ENCODE results near the gene TUNAR.

The TUNAR gene

DNA sequence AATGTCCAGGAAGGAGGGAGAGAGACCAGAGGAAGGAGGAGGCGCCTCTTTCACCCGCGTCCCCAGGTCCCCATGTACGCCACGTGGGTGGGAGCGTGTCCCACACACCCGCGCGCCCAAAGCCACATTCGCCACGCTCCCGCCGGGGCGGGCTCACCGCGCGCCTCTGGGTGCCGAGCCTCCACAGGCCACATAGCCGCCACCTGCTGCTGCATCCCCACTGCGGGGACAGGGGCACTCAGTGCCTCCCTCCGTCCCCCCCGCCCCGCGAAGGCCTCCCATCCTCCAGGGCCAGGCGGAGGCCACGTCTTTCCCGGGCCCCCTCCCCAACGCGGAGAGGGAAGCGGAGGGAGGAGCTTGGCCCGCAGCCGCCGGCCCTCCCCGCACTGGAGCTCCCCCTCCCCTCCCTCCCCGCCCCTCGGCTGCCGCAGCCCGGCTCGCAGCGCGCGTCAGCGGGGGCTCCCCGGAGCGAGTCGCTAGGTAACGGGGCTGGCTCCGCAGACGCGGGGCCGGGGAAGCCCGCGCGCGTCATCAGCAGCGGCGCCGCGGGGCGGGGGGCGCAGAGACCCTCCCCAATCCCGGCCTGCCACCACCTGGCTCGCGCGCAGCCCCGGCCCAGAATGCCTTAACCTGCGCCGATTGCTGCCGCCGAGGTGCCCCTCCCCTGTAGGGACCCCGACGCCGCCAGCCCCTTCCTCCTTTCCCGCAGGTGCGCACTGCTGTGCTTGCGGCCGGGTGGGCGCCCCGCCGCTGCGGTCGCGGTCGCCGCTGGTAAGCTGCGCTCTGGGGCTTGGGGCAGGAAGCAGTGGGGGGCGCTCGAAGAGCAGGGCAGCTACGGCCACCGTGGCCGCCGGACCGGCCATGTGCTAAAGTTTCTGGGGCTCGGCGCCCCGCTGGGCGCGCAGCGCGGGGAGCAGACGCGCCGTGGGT is 536 bp upstream of the TUNAR start:
- DNase-seq: no peak

DNA sequence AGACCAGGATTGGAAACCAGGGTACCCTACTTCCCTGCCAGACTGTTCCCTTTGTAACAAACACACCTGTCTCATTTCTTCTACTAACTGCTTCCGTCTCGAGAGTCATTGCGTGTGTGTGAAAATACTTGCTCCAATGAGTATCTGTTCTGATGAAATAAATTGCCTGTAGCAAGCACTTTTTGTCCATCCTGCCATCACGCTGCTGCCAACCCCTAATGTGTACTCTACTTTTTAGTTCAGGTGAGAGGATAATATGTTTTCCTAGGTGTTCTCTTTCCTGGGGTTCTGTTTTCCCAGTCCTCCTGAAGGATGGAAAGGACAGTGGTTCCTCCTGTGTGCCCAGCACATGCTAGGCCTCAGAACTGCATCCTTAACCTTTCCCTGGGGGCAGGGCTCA is 1.0 kb downstream of the TUNAR start:
- DNase-seq: no peak

DNA sequence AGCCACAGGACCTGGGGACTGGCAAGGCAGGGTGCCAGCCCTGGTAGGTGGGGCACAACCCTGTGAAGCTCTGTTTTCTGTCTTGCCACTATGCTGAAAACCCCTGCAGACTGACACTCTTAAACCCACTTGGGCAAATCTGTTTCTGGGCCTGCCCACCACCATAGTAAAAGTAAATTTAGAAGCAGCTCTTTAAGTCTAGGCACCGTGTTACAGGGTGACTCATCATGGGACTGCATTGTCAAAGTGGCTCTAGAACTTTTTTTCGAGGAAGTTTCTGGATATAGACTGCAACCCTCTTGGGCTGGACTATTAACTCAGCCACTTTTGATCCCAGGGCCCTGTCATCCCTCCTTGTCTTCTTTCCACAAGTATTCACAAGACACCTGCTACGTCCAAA is 7.7 kb downstream of the TUNAR start:
- DNase-seq: no peak

DNA sequence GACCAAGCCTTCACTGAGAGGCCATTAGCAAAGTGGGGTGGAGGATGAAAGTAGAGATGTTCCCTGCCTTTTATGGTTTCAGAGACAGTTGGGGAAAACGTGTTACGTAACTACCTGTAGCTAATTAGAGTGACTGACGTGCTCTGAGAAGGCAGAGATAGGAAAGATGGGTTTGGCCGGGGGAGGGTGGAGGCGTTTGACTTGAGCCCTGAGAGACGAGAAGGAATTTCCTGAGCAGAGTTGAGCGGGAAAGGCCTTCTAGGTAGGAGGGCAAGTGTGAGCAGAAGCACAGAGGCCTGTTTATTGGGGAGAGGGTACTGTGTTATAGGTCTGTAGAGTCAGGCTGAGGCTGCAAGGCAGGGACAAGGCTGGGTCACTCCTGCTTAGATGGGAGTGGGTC is 8.6 kb downstream of the TUNAR start:
- DNase-seq: no peak

DNA sequence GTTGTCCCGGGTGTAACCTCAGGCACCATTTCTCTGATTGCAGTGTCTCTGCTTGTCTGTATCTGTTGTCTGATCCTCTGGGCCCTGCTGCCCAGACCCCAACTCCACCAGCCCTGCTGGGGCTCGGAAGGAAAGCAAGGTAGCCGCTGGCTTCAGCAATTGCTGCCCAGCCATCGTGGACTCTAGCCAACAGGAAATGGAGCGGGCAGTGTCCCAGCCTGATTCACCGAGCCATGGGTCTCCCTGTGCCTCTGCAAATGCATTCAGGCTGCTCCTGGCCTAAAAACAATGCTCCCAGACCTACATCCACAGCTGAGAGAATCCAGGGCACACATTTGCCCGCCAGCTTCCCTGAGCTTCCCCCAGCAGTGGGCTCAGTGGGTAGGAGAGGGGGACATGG is 9.2 kb downstream of the TUNAR start:
- no peak for DNase-seq

DNA sequence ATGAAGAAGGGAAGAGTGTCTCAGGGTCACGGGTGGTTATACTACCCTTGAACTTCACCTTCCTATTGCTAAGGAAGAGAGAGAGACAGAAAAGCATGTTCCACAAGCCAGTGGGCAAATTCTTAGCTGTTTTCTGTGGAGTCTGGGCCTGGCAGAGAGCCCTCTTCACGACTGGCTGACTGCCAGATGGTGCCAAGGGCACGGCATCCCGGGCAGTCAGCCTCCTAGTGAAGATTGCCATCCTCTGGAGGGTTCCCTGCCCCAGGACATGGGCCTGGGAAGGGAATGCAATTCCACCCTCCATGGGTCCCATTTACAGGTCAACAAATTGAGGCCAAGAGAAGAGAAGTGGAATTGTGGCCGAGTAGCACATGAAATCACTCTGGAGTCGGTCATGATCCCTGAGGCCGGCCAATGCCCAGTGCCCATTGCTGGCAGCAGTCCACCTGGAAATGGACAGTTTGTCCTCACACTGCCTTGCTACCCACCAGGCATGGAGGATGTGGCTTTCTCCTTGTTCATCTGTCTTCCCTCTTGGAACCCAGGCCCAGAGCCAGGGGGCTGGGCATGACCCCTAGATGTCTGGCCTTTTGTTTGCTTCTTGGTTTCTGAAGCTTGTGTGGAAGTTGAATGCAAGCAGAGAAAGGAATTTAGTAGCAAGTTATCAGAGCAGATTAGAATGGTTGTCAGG is 9.9 kb downstream of the TUNAR start:
- no peak for DNase-seq

DNA sequence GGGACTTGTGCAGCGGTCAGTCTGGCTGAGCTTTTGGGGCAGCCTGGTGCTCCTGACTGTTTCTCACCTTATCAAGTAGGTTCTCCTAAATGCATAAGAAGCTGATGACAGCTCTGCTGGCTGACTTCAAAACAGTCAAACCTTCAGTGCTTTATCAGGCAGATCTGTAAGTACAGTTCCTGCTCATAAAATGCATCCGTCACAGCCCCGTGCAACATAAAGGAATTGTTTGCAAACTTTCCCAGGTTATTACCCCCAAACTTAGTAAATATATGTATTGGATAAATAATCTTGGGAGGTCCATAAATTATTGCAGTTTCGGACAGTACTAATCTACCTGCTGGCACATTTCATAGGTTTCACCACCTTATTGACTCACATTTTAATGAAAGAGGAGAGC is 10.7 kb downstream of the TUNAR start:
- DNase-seq: no peak

DNA sequence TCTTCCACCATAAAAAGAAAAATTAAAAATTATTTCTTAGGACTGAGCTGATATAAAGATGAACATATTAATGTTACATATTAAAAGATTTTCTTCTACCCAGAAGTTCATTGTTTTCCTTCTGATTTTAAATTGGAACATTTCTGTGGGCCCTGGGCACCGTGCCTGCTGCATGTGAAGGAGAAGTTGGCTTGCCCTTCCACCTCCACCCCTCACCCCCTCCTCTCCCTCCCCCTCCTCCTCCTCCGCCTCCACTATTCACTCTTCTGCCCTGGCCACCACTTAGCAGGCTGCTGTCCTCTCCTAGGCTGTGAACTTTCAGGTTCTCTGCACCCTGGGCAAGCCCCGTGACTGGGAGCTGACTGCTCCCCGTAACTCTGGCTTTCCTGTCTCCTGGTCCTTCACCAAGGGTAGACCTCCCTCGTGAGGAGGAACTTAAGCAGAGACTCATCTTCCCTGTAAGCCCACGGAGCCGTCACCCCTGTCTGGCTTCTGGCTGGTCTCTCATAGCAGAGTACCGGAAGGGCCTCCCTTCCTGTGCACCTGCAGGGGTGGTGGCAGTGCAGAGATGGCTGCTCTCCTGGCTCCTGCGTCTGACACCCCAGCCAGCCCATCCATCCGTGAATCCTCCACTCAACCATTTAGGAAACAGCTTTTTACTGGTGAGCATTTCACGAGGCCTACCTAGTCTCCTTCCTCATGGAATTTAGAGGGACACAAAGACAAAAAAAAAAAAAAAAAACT is 12.8 kb downstream of the TUNAR start:
- DNase-seq: no peak

DNA sequence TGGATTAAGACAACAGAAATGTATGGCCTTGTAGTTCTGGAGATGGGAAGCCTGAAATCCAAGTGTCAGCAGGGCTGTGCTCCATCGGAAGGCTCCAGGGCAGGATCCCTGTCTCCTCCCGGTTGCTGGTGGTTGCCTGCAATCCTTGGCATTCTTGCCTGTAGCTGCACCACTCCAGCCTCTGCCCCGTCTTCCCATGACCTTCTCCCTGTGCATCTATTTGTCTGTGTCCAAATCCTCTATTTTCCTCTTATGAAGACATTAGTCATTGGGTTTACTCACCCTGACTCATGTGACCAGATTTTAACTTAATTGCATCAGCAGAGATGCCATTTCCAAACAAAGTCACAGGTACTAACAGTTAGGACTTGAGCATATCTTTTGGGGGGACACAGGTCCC is 15.1 kb downstream of the TUNAR start:
- DNase-seq: no peak

DNA sequence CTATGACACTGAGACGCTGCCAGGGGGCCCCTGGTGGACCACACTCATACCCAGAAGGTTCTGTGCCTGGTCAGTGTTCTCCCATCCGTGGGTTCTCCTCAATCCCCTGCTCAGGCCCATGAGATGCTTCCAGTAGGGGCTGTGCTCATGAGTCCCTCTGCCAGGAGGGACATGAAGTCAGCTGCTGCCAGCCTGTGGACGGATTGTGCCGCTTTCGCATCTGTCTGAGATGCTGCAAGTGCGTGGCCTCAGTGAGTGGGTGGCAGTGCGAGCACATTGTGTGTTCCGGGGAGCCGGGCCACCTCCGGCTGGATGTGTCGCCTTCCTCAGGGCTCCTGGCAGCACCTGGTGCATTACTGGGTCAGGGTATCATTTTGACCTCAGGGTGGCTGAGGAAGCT is 15.5 kb downstream of the TUNAR start:
- DNase-seq: no peak

DNA sequence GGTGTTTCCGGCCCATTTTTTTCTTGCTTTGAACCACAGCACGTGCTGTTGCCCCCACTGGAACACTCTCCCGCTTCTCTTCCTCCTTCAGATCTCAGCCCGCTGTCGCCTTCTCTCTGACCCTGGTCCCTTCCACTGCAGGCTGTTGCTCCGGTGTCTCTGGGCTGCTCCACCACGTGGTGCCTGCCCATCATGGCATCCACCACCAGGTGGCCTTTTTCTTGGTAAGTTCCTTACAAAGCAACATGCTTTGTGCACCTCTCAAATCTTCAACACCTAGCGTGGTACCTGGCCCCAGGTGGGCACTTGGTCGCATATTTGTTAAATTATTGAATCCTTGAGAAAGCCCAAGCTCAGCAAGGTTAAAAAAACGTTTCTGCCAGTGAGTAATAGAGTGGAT is 19.1 kb downstream of the TUNAR start:
- no peak for DNase-seq

DNA sequence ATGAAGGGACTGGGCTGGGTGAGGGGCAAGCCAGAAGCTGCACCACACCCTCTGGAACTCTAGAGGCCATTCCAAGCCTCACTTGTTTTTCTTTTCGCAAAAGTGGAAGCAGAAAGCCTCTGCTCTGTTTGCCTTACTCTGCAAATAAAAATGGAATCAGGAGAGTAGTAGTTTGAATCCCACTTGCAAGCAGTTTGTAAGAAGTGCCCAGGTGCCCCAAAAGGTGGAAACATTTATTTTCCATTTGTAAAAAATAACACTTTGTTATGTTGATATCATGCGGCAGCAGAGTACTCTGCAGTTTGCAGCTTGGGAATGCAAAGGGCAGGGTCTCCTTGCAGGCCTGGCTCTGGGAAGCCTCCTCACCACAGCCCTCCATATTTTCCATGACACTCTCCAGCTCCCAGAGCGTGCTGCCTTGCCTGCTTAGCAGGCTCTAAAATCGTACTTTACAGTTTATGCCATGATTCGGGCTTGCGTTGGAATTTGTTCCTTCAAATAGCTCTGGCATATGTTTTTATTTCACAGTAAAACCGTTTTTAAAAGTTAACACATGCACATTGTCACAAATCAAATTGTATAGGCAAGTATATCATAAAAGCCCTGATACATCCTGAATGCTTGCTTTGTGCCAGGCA is 20.0 kb downstream of the TUNAR start:
- DNase-seq: no peak

DNA sequence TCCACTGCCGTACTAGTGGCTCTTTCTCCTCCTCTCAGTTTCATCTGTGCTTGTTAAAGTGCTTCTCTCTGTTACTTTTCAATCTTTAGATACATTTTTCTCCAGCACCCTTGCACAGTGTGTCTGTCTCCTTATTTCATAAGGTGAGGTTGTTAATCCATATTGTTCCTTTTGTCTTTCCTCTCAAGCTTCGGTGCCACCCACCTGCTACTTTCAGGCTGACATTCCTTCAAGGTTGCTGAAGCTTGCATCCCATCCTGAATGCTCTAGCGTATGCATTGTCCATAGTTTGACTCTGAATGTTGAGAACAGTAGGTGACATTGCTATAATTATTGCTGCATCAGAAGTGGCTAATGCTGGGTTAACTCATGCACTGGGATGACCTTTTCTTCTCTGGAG is 20.6 kb downstream of the TUNAR start:
- no peak for DNase-seq

DNA sequence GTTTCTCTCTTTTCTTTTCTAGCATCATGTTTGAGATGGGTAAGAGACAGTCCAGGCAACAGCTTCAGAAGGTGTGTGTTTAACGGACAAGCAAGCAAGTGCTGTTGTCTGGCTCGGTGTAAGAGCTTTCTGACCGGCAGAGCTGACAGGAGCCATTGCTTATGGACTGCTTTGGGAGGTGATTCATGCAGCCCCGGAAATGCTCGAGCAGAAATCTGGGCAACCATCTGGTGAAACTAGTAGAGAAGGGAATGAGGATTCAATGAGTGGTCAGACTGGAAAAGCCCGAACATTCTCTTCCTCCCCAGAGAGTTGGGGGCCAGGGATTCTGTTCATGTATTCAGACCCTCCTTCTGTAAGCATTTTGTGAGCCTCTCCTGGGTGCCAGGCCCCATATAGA is 24.4 kb downstream of the TUNAR start:
- DNase-seq: no peak

DNA sequence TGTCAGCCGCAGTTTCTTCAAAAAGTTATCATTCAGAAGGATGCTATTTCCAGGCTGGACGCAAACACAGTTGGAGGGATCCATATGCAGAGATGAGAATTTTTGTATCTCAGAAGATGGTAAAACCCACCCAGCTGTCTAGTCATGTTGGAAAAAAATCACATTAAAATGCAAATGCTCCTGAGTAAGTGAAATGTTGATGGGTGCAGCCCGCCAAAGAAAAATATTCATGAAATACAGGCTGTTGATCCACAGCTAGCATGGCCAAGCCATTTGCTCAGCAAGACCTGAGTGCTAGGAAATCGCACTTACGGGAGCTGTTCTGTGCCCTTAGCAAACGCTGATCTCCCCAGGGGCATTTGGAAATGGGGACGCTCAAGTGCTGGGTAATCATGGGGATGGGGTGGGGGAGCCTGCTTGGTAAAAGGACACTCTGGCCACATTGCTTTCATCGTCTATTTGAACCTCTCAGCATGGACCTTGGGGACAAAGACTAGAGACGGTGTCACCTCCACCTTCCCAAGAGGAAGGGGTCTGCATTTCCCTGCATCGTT is 25.7 kb downstream of the TUNAR start:
- no peak for DNase-seq

DNA sequence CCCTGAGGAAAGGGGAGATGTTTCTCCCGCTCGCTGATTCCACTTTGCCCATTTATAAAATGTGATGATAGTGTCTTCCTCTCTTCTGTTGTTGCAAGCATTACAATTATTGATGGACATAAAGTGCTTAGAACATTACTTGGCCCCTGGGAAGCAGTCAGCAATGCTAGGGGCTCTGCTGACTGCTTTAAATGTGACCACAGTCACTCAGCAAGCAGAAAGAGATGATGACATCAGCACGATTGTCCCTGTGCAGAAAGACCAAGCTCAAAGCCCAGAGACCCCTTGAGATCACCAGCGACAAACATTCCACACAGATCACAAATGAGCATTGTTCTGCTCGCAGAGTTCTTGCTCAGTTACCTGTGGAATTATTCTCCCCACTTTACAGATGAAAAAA is 26.5 kb downstream of the TUNAR start:
- DNase-seq: no peak

DNA sequence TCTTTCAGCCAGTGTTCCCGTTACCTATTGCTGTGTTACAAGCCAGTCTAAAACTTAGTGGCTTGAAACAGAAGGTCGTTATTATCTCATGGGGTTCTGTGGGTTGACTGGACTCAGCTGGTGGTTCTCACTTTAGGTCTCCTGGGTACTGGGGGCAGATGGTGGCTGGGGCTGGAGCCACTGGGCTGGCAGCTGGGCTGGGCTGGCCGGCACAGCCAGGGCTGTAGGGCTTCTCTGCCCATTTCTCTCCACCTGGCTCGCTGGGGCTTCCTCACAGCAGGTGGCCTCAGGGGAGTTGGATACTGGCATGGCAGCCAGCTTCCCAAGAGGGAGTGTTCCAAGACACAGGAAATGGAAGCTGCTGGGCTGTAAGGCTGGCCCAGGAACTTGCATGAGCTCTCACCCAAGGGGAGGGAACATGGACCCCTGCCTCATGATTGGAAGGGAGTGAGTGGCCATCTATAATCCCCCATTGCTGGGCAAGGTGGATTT is 27.0 kb downstream of the TUNAR start:
- DNase-seq: no peak

DNA sequence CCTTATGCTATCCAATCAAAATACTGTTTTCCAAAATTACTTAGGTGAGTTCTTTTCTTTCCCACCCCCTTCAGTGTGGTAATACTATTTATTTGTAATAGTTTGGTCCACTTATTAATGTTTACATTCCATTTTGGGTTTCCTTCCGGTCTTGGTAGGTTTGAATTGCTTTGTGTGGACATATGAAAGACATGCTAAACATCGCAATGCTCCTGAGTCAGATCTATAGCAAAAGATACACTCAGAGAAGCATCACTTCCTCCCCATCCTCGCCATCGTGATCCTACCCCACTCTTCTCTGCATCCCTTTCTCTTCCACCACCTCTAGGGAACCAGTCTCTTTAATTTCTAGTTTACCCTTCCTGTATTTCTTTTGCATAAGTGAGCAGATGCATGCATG is 30.0 kb downstream of the TUNAR start:
- no peak for DNase-seq

DNA sequence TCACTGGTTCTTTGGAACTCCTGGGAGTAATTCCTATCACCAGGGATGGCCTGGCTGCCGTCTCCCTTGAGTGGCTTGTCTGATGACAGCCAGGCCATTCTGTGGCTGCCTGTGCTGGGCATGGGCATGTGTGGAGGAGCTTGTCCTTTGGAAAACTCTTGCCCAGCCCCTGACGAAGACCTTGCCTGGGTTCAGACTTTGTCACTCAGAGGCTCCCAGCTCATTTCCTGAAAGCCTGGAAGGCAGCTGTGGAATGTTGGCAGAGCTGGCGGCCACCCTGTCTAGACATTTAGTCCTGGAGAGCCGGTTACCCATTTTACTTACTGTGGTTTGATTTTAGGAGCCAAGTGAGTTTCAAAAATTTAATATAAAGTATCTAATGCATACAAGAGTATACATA is 34.0 kb downstream of the TUNAR start:
- no peak for DNase-seq

DNA sequence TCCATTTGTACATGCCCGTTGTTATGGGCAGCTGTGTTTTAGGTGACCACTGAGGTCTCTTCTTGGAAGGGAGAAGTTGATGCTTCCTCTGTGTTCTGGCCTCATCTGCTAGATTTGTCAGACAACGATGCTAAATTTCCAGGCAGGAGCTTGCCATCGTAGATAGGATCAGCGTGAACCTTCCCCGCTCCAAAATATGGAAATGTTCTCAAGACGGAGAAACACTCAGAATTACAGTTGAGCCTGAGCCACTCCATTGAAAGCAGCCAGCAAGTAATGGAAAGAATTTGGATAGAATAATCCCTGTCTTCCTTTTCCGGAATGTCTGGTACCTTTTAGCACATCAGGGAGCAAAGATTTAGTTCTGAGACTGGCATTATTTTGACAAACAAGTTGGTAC is 34.8 kb downstream of the TUNAR start:
- DNase-seq: no peak

DNA sequence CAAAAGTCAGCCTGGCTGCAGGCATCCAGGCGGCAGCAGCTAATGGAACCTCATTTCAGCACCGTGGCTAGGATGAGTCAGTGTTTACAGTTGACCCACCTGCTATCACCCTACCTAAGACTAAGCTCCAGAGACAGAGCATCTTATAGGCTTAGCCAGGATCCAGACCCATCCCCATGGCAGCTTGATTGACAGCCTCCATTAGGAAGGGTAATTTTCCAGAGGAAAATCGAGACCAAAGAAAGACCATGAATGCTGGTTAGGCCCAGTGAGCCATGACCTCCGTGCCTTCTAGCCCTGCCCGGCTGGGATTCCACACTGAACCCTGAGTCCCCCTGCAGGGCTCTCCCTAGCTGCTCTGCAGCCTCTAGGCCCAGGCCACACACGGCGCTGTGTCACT is 38.7 kb downstream of the TUNAR start:
- DNase-seq: no peak

DNA sequence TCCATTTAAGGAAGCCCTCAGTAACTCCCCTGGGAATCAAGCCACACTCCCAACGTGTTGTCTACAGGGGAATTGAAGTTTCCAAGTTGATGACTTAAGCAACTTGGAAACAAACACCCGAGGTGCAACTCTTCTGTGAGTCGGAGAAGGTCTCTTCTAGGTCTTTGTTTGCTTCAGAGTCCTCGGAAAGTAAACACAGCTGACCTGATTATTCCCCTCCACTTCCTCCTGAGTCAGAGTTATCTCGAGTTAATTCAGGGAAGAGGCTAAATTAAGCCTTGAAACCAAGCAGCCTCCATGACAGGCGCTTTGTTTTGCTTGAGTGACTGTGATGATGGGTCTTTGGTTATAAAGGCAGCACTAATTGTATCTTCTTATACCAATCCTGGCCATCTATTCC is 41.8 kb downstream of the TUNAR start:
- no peak for DNase-seq

Data from CD4-positive, alpha-beta T cell treated with Interleukin-4 for 1 hour (primary cell).